Fibroblast of mammary gland (primary cell): ENCODE data around the gene SLA2.
"Not testable (repeated sequence)": the region's sequence is repeated elsewhere in the genome, so short reads cannot be mapped to it uniquely, and the experiment has no call there.

ENCODE experiments used
- DNase-seq: peaks from one replicate; pipeline ENCODE4 v3.0.0-alpha.2; 2010; ENCODE audit warnings: low read depth
- H3K4me3 ChIP-seq: 2 replicates; pipeline ENCODE4 v1.5.1; 2011; ENCODE audit warnings: low read depth, mild to moderate bottlenecking, low read length, moderate library complexity; ENCODE audit not compliant: control insufficient read depth
- TF ChIP-seq, protein P1 (sequence below): conservative IDR thresholded peaks from 2 replicates; pipeline ENCODE4 v1.5.1; 2011; ENCODE audit warnings: low read depth, low read length, inconsistent platforms; ENCODE audit not compliant: control insufficient read depth, insufficient read depth

Gene SLA2

GRCh38 chr20:36677422-36677771 lies 31.4 kb upstream of the SLA2 start:
- TF ChIP-seq, protein P1, sequence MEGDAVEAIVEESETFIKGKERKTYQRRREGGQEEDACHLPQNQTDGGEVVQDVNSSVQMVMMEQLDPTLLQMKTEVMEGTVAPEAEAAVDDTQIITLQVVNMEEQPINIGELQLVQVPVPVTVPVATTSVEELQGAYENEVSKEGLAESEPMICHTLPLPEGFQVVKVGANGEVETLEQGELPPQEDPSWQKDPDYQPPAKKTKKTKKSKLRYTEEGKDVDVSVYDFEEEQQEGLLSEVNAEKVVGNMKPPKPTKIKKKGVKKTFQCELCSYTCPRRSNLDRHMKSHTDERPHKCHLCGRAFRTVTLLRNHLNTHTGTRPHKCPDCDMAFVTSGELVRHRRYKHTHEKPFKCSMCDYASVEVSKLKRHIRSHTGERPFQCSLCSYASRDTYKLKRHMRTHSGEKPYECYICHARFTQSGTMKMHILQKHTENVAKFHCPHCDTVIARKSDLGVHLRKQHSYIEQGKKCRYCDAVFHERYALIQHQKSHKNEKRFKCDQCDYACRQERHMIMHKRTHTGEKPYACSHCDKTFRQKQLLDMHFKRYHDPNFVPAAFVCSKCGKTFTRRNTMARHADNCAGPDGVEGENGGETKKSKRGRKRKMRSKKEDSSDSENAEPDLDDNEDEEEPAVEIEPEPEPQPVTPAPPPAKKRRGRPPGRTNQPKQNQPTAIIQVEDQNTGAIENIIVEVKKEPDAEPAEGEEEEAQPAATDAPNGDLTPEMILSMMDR: no peak
- H3K4me3 ChIP-seq: no peak overlapping the region
- DNase-seq: no peak

- H3K4me3 ChIP-seq: no peak overlapping the region
- no peak for DNase-seq
- TF ChIP-seq, protein P1: no peak
Measured at GRCh38 chr20:36676701-36677421, 30.9 kb upstream of the SLA2 start.

DNA sequence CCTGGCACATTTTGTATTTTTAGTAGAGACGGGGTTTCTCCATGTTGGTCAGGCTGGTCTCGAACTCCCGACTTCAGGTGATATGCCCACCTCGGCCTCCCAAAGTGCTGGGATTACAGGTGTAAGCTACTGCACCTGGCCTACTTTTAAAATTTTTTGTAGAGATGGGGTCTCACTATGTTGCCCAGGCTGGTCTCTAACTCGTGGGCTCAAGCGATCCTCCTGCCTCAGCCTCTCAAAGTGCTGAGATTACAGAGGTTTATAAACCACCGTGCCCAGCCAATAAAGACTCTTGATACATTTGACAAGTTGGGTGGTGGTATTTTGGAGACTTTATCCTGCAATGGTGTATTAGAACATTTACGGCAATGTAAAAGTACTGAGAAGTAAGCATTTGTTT lies 29.5 kb upstream of the SLA2 start:
- not testable (repeated sequence) for DNase-seq, H3K4me3 ChIP-seq

- TF ChIP-seq, protein P1: no peak
Measured at GRCh38 chr20:36672991-36673390, 27.0 kb upstream of the SLA2 start.

DNA sequence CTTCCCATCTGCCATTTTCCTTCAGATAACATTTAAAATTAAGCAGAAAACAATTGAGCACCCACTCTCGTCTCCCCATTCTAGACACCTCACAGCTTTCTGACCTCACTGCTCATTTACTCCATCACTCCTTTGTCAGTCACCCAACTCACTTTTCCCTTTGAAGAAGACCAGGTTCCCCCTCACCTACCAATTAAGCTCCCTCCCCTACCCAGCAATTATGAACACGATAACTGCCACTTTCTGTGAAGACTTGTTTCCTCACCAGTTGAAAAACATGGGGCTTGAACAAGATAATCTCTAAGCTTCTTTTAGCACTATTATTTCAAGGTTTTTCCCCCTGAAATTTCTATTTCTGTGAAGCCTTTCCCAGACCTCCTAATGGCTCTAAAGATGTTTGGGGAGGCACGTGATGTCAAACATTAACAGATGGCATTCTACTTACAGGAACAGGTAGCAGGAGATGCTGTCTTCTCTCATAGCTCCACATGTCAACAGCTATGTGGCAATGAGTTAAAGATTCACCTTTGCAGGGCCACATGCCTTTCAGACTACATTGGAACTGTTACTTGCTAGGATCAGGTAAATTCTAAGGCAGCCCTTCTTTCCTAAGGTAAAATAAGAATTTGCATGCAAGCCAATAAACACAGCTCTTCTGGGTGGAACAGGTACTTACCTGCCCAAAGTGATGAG lies 24.8 kb upstream of the SLA2 start:
- no peak for DNase-seq
- no peak overlapping the region for H3K4me3 ChIP-seq
- TF ChIP-seq, protein P1: no peak

More at GRCh38 chr20:36672991-36673390, 27.0 kb upstream of the SLA2 start:
- no peak for DNase-seq
- no peak overlapping the region for H3K4me3 ChIP-seq

- TF ChIP-seq, protein P1: no peak
- DNase-seq: peak; percentile 20
- H3K4me3 ChIP-seq: no peak overlapping the region
Measured at GRCh38 chr20:36666181-36666740, 20.3 kb upstream of the SLA2 start.

GRCh38 chr20:36663031-36663430 lies 17.0 kb upstream of the SLA2 start:
- DNase-seq: no peak

More at GRCh38 chr20:36663031-36663430, 17.0 kb upstream of the SLA2 start:
- no peak overlapping the region for H3K4me3 ChIP-seq
- TF ChIP-seq, protein P1: no peak
